Panc1 (cell line): ENCODE results near the gene IGLON5. TPM values are rescaled to one million over a fixed set of nuclear protein-coding genes. Genes with fewer than 3 reads are reported as not detected.

Experiments
- ATAC-seq: fragments of 200-7000 bp; cut with Tn5 transposase; 2 replicates; pipeline ENCODE4 v1.9.1; 2020; ENCODE audit warnings: mild to moderate bottlenecking, moderate library complexity
- BruUV-seq: library from RNA; stranded (reverse); fragments of 400-500 nt; replicated peaks from 2 replicates; lab custom pipeline; 2021; lab: Mats Ljungman, UMichigan
- CTCF ChIA-PET: fragments of 300-600 bp; sonication (Branson Sonifier 250); formaldehyde crosslinking; loops from one replicate; lab custom pipeline; 2022; ENCODE audit warnings: antibody characterized with exemption; lab: Charles Lee
- POLR2A ChIA-PET: fragments of 300-600 bp; sonication (Branson Sonifier 250); formaldehyde crosslinking; loops from one replicate; lab custom pipeline; 2022; ENCODE audit warnings: antibody characterized with exemption; lab: Charles Lee
- DNase-seq: peaks from one replicate; pipeline ENCODE4 v3.0.0-alpha.2; 2010; ENCODE audit warnings: low read depth, low spot score
- H3K27ac ChIP-seq: 2 replicates; pipeline ENCODE4 v1.5.1; 2011; ENCODE audit warnings: mild to moderate bottlenecking, low read length, inconsistent platforms
- H3K27me3 ChIP-seq: fragments of 200-500 bp; sonication (Bioruptor generic); 2 replicates; pipeline ENCODE4 v1.6.0; 2014; ENCODE audit warnings: low read length, inconsistent platforms; ENCODE audit not compliant: control insufficient read depth, insufficient read depth
- H3K36me3 ChIP-seq: fragments of 200-500 bp; sonication (Bioruptor generic); 2 replicates; pipeline ENCODE4 v1.5.1; 2014; ENCODE audit warnings: inconsistent platforms, mild to moderate bottlenecking, low read length, moderate library complexity; ENCODE audit not compliant: control insufficient read depth, insufficient read depth
- H3K4me1 ChIP-seq: 2 replicates; pipeline ENCODE4 v1.5.1; 2011; ENCODE audit warnings: inconsistent platforms, mild to moderate bottlenecking, low read length, moderate library complexity; ENCODE audit not compliant: control insufficient read depth, insufficient read depth
- H3K4me3 ChIP-seq, 2 experiments: 2 replicates each; pipeline ENCODE4 v1.5.1; 2011 to 2012; ENCODE audit warnings: low read depth in 2 of 2, low read length in 2 of 2, mild to moderate bottlenecking in 2 of 2, inconsistent platforms in 1 of 2, moderate library complexity in 1 of 2
- H3K9me3 ChIP-seq: fragments of 200-500 bp; sonication (Bioruptor generic); 2 replicates; pipeline ENCODE4 v1.5.1; 2014; ENCODE audit warnings: low read depth, mild to moderate bottlenecking, inconsistent platforms, low read length, moderate library complexity; ENCODE audit not compliant: control insufficient read depth, insufficient read depth
- POLR2AphosphoS5 ChIP-seq: IDR thresholded peaks from 2 replicates; pipeline ENCODE4 v1.6.1; 2012; ENCODE audit warnings: mild to moderate bottlenecking, low read depth, low read length, moderate library complexity
- SIN3A ChIP-seq: IDR thresholded peaks from 2 replicates; pipeline ENCODE4 v1.6.1; 2012; ENCODE audit warnings: low read depth, mild to moderate bottlenecking, low read length, moderate library complexity, borderline replicate concordance; ENCODE audit not compliant: insufficient read depth
- TCF7L2 ChIP-seq: IDR thresholded peaks from 2 replicates; pipeline ENCODE4 v1.6.1; 2011; ENCODE audit warnings: mild to moderate bottlenecking, low read depth, low read length, inconsistent platforms
- in situ Hi-C: cut with HindIII; loops from 2 replicates; pipeline ENCODE4 v1.10.0; 2016; ENCODE audit warnings: low sequenced_read_pairs, low pct_unique_long_range_greater_than_20kb
- intact Hi-C: fragments of 100-400 bp; cut with micrococcal nuclease; formaldehyde crosslinking; loops from one replicate; pipeline ENCODE4 v1.10.0; 2022; ENCODE audit not compliant: unreplicated experiment
- total RNA-seq: library from RNA; stranded (reverse); gene quantifications from one replicate; pipeline ENCODE4 v1.2.1, GENCODE V29; 2021; ENCODE audit not compliant: unreplicated experiment
- TF ChIP-seq, protein P1 (sequence below), 2 experiments: IDR thresholded peaks; 2 replicates each; pipeline ENCODE4 v1.6.1; 2011 to 2012; ENCODE audit warnings: low read depth in 2 of 2, control low read depth in 1 of 2, low read length in 1 of 2, mild to moderate bottlenecking in 1 of 2, moderate library complexity in 1 of 2; ENCODE audit not compliant: insufficient read depth in 1 of 2
- TF ChIP-seq, protein P2 (sequence below): fragments of 450-650 bp; IDR thresholded peaks from 2 replicates; pipeline ENCODE4 v1.5.1; 2017; ENCODE audit warnings: mild to moderate bottlenecking

IGLON5 gene
- total RNA-seq, 1 experiment from 2014 or later: 0.13 TPM

DNA sequence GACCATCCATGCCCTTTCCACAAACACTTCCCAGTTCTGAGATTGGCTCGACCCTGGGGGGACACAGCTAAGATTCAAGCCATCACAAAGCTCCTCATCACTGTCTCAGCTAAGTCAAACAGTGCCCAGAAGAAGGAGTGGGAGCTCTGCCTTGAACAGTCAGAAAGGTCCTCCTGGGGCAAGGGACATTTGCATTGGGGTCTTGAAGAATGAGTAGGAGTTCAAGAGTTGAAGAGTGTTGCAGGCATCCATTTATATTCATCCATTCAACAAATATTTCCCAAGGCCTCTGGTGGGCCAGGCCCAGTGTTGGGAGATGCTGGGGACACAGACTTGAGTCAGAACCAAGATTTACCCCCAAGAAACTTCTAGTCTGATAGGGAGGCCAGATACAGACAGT lies 6.5 kb downstream of the IGLON5 start:
- TF ChIP-seq, protein P1, sequence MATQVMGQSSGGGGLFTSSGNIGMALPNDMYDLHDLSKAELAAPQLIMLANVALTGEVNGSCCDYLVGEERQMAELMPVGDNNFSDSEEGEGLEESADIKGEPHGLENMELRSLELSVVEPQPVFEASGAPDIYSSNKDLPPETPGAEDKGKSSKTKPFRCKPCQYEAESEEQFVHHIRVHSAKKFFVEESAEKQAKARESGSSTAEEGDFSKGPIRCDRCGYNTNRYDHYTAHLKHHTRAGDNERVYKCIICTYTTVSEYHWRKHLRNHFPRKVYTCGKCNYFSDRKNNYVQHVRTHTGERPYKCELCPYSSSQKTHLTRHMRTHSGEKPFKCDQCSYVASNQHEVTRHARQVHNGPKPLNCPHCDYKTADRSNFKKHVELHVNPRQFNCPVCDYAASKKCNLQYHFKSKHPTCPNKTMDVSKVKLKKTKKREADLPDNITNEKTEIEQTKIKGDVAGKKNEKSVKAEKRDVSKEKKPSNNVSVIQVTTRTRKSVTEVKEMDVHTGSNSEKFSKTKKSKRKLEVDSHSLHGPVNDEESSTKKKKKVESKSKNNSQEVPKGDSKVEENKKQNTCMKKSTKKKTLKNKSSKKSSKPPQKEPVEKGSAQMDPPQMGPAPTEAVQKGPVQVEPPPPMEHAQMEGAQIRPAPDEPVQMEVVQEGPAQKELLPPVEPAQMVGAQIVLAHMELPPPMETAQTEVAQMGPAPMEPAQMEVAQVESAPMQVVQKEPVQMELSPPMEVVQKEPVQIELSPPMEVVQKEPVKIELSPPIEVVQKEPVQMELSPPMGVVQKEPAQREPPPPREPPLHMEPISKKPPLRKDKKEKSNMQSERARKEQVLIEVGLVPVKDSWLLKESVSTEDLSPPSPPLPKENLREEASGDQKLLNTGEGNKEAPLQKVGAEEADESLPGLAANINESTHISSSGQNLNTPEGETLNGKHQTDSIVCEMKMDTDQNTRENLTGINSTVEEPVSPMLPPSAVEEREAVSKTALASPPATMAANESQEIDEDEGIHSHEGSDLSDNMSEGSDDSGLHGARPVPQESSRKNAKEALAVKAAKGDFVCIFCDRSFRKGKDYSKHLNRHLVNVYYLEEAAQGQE (IDR thresholded peaks at IDR 0.05; ENCODE audit: insufficient read depth in 1 of 2, low read depth in 2 of 2, low read length in 1 of 2): no peak
- no peak for TF ChIP-seq POLR2AphosphoS5
- no peak for TF ChIP-seq SIN3A
- no peak for TF ChIP-seq TCF7L2
- TF ChIP-seq, protein P2, sequence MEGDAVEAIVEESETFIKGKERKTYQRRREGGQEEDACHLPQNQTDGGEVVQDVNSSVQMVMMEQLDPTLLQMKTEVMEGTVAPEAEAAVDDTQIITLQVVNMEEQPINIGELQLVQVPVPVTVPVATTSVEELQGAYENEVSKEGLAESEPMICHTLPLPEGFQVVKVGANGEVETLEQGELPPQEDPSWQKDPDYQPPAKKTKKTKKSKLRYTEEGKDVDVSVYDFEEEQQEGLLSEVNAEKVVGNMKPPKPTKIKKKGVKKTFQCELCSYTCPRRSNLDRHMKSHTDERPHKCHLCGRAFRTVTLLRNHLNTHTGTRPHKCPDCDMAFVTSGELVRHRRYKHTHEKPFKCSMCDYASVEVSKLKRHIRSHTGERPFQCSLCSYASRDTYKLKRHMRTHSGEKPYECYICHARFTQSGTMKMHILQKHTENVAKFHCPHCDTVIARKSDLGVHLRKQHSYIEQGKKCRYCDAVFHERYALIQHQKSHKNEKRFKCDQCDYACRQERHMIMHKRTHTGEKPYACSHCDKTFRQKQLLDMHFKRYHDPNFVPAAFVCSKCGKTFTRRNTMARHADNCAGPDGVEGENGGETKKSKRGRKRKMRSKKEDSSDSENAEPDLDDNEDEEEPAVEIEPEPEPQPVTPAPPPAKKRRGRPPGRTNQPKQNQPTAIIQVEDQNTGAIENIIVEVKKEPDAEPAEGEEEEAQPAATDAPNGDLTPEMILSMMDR: no peak
- DNase-seq (no peak), ATAC-seq (no peak)
- H3K9me3 ChIP-seq: no peaks in the 10 kb centered on the region
- in situ Hi-C loops (no loop called here), intact Hi-C loops (no loop called here)
- H3K4me1 ChIP-seq: no peaks in the 10 kb centered on the region
- H3K36me3 ChIP-seq: no peaks in the 10 kb centered on the region
- no peak overlapping the region for H3K4me3 ChIP-seq
- no TSS peak for BruUV-seq
- no peaks in the 10 kb centered on the region for H3K27me3 ChIP-seq
- H3K27ac ChIP-seq: no peak overlapping the region
- ChIA-PET POLR2A (no interaction called here), CTCF (no interaction called here)

DNA sequence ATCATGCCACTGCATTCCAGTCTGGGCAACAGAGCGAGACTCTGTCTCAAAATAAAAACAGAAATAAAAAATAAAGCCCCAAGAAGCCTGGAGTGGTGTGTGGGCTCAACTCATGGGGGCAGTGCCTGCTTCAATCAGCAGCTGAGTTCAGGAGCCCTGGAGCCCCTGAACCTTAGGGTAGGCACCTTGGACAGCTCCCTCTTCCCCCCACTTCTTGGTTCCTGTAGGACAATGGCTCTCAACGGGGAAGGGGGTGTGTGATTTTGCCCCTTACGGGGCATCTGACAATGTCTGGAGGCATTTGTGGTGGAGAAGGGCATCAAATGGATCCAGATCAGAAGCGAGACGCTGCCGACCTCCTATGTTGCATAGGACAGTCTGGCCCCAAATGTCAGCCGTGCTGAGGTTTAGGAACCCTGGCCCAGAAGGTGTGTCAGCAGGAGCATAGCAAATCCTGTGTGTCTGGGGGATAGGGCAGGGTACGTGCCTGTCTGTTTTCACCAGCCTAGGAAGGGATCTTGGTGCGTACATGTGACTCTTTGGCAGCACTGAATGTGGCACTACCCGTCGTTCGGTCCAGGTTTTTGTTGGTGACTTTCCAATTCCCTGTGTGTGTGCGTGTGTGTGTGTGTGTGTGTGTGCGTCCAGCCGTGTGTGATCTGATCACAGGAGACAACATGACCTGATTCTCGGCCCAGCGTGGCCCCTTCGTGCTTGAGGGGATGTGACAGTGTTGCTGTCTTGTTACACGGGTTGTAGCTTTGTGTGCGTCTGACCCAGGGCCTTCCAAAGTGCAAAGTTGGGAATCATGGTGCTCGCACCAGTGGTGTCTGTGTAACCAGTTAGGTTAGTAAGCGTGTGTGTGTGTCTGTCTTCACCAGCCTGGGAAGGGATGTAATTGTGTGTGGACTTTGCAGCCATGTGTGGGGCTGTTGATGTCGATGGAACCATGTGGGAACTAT lies 7.5 kb downstream of the IGLON5 start:
- intact Hi-C loops: no loop called here
- ChIA-PET CTCF (no interaction called here), POLR2A (no interaction called here)
- TF ChIP-seq TCF7L2 (no peak), SIN3A (no peak), POLR2AphosphoS5 (no peak)
- TF ChIP-seq, protein P1 (IDR thresholded peaks at IDR 0.05; ENCODE audit: insufficient read depth in 1 of 2, low read depth in 2 of 2, low read length in 1 of 2): peak; percentile 70 to 75
- TF ChIP-seq, protein P2: no peak
- H3K4me1 ChIP-seq: no peaks in the 10 kb centered on the region
- H3K27ac ChIP-seq: no peak overlapping the region
- no peaks in the 10 kb centered on the region for H3K27me3 ChIP-seq
- ATAC-seq (no peak), DNase-seq (no peak)
- no peak overlapping the region for H3K4me3 ChIP-seq
- H3K36me3 ChIP-seq: no peaks in the 10 kb centered on the region
- BruUV-seq: no TSS peak
- H3K9me3 ChIP-seq: no peaks in the 10 kb centered on the region
- in situ Hi-C loops: no loop called here
